Activated naive CD4-positive, alpha-beta T cell treated with Interleukin-2 at 50 U/mL for 16 hours (primary cell): Measurements from ENCODE around the gene RIMS1.

ENCODE experiments used
- DNase-seq: peaks from one replicate; pipeline ENCODE4 v3.0.0-alpha.2; 2020

Gene RIMS1

GRCh38 chr6:72130327-72130726 is 244.0 kb downstream of the RIMS1 start:
- DNase-seq = no peak

- DNase-seq = no peak
These were observed 246.1 kb downstream of the RIMS1 start for GRCh38 chr6:72132427-72132826.

DNA sequence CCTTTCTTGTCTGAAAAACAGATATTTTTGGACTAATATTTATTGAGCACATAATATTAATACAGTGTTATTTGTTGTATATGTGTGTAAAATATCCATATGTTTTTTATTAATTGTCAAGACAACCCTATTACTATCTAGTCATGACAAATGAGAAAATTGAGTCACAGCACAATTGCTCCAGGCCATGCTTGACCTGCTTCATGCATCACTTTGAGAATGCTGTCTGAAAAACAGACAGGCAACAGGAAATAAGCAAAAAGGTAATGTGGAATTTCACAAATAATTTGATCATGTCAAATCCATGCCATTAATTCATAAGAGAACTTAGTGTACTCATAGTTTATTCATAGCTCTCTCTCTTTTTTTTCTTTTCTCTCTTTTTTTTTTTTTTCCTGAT is 246.5 kb downstream of the RIMS1 start:
- no peak for DNase-seq

- DNase-seq = no peak
These were observed 247.0 kb downstream of the RIMS1 start for GRCh38 chr6:72133324-72133723.

DNA sequence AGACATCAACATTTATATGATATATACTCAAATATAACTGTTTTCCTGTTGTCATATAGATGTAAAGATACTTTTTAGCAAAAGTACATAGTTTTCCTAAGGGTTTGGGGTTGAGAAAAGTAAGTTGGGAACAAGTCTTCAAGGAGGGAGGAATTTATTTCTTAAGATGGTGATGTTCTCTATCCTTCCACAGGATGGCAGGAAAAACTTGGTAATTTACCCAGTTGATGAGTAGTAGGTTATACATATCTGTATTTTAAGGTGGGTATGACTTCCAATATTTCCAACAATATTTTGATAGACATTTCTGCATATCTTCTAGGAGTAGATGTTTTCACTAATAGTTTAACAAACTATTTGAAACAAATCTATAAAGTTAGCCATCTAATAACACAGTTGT is 254.4 kb downstream of the RIMS1 start:
- no peak for DNase-seq

DNA sequence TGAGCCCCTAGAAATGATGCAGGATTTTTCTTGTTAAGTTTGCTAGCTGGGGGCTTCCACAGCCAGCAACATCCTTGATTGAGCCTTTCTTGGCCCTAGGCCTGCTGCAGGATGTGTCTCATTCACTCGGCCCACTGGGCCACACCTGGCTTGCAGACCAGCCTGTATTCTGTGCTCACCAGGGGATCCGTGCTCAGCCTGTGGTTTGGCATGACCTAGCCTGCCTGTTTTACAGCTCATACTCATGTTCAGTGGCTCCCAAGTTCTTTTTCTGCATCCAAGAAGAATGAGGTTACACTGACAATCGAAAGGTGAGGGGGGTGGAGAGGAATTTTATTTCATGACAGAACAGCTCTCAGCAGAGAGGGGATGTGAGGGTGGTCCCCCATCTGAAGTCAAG is 263.4 kb downstream of the RIMS1 start:
- no peak for DNase-seq

GRCh38 chr6:72151742-72152141 is 265.4 kb downstream of the RIMS1 start:
- no peak for DNase-seq

DNA sequence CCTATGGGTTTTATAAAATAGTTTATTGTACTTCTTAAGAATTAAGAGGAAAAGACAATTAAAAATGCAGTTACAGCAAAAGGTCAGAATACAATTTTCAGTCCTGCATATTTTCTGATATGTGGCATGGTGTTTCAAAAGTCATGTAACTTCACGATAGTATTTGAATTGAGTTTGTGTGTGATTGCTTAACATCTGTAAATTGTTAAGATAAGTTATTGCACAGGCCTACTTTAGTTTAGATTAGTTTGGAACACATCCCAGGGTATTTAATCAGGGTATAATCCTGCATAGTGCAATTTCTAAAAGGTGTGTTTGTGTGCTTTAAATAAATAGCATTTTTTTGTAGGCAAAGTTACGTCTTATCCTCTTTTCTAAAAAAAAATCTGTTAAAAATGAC is 289.6 kb downstream of the RIMS1 start:
- DNase-seq = no peak

DNA sequence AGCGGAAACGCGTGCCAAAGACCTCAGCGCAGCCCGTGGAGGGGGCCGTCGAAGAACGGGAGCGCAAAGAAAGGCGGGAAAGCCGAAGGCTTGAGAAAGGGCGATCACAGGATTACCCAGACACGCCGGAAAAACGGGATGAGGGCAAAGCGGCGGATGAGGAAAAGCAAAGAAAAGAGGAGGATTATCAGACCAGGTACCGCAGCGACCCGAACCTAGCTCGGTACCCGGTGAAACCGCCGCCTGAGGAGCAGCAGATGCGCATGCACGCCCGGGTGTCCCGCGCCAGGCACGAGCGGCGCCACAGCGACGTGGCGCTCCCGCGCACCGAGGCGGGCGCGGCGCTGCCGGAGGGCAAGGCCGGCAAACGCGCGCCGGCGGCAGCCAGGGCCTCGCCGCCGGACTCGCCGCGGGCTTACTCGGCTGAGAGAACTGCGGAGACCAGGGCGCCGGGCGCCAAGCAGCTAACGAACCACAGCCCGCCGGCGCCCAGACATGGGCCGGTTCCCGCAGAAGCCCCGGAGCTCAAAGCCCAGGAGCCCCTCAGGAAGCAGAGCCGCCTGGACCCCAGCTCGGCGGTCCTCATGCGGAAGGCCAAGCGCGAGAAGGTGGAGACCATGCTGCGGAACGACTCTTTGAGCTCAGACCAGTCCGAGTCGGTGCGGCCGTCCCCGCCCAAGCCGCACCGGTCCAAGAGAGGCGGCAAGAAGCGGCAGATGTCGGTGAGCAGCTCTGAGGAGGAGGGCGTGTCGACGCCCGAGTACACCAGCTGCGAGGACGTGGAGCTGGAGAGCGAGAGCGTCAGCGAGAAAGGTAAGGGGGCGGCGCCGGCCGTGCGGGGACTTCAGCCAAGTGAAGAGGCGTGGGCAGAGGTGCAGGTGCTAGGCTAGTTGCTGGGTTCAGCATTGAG is 296.2 kb downstream of the RIMS1 start:
- no peak for DNase-seq

DNA sequence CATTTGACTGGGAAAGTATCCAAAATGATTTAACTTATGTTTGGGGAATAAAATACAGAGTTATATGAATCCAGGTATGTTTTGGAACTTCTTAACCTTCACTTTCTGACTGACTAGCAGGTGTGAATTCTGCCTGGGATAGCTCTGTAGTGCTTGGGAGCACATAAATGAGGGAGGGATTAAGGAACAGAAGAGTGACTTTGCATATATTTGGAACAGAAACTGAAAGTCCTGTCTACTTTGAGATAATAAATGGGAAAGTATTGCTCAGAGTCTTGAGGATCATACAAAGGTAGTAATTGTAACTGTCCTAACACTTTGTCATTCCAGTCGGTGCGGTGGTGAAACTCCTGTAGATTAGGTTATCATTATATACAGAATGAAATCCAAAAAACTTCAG is 317.6 kb downstream of the RIMS1 start:
- DNase-seq = no peak

- DNase-seq = no peak
These were observed 319.1 kb downstream of the RIMS1 start for GRCh38 chr6:72205500-72205899.

GRCh38 chr6:72206606-72207005 is 320.3 kb downstream of the RIMS1 start:
- DNase-seq = no peak

GRCh38 chr6:72212686-72213085 is 326.3 kb downstream of the RIMS1 start:
- DNase-seq = no peak

- DNase-seq = no peak
These were observed 327.3 kb downstream of the RIMS1 start for GRCh38 chr6:72213654-72214053.

DNA sequence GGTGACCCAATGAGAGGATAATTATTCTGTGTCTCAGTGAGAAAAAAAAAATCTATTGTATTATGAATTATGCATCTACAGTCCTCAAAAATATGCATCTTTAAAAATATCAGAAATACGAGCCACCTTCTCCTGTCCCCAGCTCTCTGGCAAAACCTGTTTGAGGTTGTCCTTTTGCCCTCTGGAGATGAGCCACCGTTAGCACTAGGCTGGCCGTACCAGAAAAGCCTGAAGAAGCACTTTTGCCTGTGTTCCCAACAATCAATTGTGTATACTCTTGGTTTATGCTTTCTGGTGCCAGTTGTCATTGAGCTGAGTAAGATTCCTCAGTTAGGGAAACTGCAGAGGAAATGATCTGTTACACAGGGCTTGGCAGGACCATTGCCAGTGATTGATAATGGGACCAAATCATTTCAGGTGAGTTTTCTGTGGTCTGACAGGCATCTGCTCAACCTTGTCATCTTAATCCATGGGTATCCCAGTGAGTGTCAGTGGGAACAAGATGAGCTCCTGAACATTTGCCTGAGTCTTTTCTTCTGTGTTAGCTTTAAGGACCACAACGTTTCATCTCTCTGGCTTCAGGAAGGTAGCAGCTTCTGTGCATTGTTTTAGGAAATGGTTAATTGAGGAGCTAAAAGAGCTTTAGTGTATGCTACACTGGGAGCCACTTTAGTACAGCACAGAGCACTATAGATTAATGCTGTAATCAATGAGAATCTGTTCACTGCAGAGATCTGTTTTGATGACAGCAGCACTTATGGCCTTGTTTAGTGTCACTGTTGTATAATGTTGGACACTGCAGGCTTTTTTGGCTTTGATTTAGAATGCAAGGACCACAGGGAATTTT is 330.1 kb downstream of the RIMS1 start:
- DNase-seq = no peak

DNA sequence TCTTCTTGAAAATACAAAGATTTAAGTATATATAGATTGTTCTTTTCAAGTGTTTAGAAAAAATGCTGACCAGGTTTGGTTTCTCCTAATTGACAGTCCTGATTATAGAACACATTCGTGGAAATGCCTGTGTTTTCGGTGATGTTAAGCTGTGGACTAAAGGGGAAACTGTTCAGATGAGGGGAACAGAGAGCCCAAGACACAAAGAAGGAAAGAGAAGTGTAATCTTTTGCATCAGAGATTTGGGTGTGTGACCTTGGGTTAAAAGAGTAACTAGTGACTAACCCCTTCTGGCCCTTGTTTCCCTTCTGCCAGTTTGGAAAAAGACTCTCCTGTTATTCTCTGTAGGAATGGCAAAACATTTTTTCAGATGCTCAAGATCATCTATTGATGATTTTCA is 331.3 kb downstream of the RIMS1 start:
- DNase-seq = no peak

- DNase-seq = no peak
These were observed 331.8 kb downstream of the RIMS1 start for GRCh38 chr6:72218125-72218524.

DNA sequence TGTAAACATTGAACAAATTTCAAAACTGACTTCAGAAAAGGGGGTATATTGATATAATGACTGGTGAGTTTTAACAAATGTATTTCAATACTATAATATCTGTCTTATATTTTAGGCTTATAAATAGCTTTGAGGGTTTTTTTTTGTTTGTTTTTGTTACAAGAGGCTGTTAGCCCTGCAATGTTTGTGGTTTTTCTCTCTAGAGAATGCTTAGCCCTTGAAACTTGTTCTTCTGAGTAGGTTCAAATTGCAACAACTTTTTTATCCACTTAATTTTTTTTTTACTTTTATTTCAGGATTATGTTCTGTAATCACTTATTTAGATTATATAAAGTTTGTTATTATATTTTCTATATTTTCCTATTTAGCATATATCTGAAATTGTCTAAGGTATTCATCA is 333.2 kb downstream of the RIMS1 start:
- DNase-seq = no peak

DNA sequence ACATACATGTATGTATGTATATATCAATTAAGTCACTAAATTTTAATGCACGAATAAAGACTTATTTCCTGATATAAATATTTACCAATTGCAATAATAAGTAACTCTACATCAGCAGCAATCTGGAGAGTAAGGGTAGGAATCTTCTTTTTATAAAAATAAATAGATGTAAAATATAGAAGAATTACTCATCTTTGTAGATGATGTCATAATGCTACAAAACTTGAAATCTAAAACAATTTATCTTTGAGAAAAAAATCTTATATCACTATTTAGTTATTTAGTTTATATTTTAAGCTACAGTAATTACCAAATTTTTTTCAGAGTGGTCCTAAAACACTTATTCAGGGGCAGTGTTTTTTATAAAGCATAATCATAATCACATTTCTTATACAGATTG is 351.7 kb downstream of the RIMS1 start:
- no peak for DNase-seq

GRCh38 chr6:72238900-72239299 is 352.6 kb downstream of the RIMS1 start:
- no peak for DNase-seq

DNA sequence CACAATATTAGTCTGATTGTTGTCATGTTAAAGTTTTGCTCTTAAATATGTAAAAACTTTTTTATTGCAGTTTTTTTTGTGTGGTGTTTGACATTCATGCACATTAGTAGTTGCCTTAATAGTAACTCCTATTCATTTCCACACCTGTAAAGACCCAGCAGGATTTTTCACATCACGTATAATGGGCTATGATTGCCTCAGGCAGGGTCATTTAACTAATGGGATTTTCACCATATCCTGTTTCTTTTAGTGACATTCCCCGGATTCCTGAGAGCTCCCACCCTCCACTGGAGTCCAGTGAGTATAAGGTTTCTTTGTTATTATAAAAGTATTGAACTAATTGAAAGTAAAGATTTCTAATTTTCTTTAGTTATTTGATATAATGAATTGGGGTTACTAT is 359.2 kb downstream of the RIMS1 start:
- DNase-seq = no peak

GRCh38 chr6:72246926-72247325 is 360.6 kb downstream of the RIMS1 start:
- DNase-seq = no peak

DNA sequence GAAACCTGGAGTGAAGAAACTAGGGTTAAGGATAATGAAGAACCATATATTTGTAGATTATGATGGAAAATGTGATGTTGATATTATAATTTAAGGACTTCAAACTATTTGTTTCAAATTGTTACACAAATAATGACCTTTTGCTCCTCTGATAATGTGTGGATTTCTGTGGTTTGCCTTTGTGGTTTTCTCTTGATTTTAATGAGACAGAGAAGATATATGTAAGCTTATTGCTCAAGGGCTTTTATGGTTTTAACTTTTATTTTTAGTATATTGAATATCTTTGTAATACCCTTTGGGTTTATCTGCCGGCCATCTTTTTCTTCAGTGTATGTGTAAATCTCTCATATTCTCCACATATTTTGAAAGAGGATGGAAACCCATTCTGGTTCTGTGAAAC is 362.3 kb downstream of the RIMS1 start:
- DNase-seq = no peak

DNA sequence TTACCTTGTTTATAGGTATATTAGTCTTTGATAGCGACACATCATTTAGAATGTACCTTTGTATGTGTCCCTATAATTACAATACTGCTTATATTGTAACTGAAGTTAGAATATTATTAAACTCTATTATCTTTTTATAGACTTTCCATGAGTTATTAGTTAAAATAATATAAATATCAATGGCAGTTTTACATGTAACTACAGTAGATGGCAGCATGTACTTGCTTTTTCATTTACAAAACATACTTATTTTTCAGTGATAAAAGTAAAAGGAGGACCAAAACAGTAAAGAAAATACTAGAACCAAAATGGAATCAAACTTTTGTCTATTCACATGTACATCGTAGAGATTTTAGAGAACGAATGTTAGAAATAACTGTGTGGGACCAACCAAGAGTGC is 364.3 kb downstream of the RIMS1 start:
- DNase-seq = no peak
